ENCODE measurements around the gene PPP2R5E.

The PPP2R5E gene

DNA sequence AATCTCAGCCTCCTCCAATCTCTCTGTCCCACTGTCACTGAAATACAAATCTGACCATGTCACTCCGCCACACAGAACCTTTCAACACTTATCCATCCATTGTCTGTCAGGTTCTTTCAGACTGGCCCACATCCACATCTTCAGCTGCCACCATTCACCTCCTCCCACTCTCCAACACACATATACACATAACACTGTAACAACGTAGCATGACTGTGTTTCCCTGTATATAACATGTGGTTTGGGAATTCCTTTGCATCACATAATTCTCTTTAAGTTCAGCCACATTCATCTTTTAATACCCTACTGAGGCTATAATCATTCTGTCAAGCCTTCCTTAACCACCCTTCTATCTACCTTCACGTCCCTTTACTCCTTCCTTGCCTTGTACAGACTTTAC lies 99.2 kb downstream of the PPP2R5E start:
- DNase-seq (ENCODE audit: low spot score): no peak
- CTCF ChIA-PET: no interaction called here
- H3K27ac ChIP-seq: no peak overlapping the region
- TF ChIP-seq, protein P1, sequence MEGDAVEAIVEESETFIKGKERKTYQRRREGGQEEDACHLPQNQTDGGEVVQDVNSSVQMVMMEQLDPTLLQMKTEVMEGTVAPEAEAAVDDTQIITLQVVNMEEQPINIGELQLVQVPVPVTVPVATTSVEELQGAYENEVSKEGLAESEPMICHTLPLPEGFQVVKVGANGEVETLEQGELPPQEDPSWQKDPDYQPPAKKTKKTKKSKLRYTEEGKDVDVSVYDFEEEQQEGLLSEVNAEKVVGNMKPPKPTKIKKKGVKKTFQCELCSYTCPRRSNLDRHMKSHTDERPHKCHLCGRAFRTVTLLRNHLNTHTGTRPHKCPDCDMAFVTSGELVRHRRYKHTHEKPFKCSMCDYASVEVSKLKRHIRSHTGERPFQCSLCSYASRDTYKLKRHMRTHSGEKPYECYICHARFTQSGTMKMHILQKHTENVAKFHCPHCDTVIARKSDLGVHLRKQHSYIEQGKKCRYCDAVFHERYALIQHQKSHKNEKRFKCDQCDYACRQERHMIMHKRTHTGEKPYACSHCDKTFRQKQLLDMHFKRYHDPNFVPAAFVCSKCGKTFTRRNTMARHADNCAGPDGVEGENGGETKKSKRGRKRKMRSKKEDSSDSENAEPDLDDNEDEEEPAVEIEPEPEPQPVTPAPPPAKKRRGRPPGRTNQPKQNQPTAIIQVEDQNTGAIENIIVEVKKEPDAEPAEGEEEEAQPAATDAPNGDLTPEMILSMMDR (conservative IDR thresholded peaks at IDR 0.05; ENCODE audit: low read depth): no peak
- POLR2A ChIA-PET (ENCODE audit: low non-redundant PET): no interaction called here

DNA sequence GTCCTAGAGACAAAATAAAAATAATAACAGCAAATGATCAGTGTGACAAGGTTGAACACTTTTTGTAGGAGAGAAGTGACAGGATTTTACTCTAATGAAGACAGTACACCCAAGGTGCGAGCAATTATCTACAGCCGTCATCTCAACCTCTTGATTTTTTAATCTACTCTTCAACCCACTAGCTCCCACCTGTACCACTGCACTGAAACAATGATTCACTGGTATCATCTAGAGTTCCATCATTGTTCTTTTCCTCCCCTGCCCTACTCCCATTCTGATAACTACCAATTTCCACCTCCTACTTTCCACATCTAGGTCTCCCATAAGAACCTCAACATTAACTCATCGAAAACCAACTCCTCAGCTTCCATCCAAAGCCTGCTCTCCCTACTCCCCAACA lies 99.8 kb downstream of the PPP2R5E start:
- TF ChIP-seq, protein P1 (conservative IDR thresholded peaks at IDR 0.05; ENCODE audit: low read depth): no peak
- H3K27ac ChIP-seq: no peak overlapping the region
- ChIA-PET POLR2A (ENCODE audit: low non-redundant PET) (no interaction called here), CTCF (interaction anchor here (0.7 kb wide), 1 partner anchor 104 kb away, joined by 5 read pairs; no protein-coding TSS in a partner anchor)
- DNase-seq (ENCODE audit: low spot score): no peak

DNA sequence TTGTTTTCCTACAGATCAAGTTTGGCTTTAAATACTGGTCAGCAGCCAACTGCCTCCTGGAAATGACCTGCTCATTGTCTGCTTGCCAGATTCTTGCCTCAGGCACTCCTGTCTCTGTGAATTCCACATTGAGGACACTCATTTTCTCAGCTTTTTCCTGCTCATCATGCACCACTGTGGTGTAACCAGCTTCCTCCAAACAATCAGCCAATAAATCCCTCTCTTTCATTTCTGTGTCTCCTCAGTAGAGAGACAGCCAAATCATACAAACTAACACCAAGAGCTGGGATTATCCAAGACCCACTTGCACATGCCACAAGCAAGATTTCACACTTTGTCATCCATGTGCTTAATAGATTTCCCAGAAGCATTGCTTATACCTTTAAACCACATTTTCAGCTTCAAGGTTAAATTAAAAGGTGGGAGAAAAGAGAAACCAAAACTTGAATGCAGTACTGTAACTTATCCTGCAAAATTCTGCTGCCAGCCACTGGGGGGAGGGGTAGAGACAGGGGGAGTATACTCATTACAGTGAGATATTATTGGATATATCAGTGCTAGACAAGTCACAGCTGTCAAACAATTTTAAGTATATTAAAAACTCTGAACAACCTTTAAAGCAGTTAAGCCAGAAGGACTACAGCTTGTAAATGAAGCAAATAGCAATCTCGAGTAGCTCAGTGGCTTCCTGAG lies 105.0 kb downstream of the PPP2R5E start:
- CTCF ChIA-PET: interaction anchor here (0.5 to 1.2 kb wide), 7 partner anchors 8 to 845 kb away, joined by 3 to 5 read pairs (median 4); no protein-coding TSS in a partner anchor
- TF ChIP-seq, protein P1 (conservative IDR thresholded peaks at IDR 0.05; ENCODE audit: low read depth): peak; percentile 31; the same call in 1 of the 2 replicates
- H3K27ac ChIP-seq: no peak overlapping the region
- peak; percentile 92 for DNase-seq (ENCODE audit: low spot score)
- POLR2A ChIA-PET (ENCODE audit: low non-redundant PET): no interaction called here

DNA sequence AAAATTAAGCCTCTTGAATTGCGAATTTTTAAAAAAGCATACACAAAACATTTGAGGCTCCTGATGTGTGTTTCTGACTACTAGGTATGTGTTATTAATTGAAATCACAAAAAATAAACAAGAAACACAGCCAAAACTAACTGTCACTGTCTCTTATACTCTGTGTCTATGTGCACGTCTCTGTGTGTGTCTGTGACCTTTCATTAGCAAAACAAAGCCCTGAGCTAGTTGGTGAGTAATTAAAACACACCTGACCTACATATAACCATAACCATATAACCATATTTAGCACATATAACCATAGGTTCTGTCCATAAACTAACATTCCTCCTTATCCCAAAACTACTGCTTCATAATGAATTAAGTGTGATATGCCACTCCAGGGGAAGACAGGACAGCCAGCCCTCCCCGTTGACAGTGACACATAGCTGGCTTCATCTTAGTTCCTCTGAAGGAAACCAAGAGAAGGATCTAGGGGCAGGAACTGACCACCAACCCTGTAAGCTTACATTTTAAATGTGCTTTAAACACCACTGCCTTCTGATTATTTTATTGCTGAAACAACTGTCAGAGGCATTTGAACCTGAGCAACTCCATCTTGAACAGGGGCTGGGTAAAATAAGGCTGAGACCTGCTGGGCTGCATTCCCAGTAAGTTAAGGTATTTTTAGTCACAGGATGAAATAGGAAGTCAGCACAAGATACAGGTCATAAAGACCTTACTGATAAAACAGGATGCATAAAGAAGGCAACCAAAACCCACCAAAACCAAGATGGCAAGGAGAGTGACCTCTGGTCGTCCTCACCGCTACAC lies 106.7 kb downstream of the PPP2R5E start:
- TF ChIP-seq, protein P1 (conservative IDR thresholded peaks at IDR 0.05; ENCODE audit: low read depth): no peak
- no peak overlapping the region for H3K27ac ChIP-seq
- no peak for DNase-seq (ENCODE audit: low spot score)
- ChIA-PET CTCF (no interaction called here), POLR2A (ENCODE audit: low non-redundant PET) (no interaction called here)

DNA sequence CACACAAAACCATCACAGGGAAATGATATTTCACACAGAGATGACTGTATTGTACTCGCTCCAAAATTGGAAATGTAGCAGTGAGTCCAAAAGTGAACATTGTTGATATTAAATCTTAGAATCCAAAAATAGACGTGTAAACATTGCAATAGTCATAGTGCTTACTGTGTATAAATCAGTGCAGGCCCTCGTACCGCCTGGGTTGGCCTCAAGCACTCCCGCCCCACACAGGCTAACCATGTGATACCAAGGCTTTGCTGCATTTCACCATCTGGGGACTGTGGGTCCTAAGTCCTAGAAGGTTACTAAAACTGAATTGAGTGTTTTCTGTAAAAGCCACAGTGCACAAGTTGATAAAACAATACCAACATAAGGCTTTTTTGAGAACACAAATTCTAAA lies 107.3 kb downstream of the PPP2R5E start:
- no peak overlapping the region for H3K27ac ChIP-seq
- TF ChIP-seq, protein P1 (conservative IDR thresholded peaks at IDR 0.05; ENCODE audit: low read depth): no peak
- CTCF ChIA-PET: no interaction called here
- POLR2A ChIA-PET (ENCODE audit: low non-redundant PET): no interaction called here
- DNase-seq (ENCODE audit: low spot score): no peak

DNA sequence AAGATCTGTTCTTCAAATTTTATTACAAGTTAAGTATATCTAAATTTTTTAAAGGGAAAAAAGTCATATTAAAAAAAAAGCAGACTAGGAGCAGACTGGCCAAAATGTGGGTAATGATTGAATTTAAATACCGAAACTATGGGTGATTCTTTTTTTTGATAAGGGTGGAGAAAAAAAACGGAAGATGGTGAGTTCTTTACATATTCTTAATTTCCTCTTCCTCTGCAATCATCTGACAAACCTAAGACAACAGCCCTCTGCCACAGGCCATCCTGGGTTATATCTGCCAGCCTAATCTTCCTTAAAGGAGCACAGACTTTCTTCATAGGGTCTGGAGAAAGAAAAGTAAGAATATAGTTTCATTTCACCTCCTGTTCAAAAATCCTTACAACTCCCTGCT lies 108.0 kb downstream of the PPP2R5E start:
- no peak for DNase-seq (ENCODE audit: low spot score)
- ChIA-PET POLR2A (ENCODE audit: low non-redundant PET) (no interaction called here), CTCF (no interaction called here)
- H3K27ac ChIP-seq: no peak overlapping the region
- TF ChIP-seq, protein P1 (conservative IDR thresholded peaks at IDR 0.05; ENCODE audit: low read depth): no peak

Data from RWPE1 (cell line).